Measurements from ENCODE around the gene AZU1.

- TF ChIP-seq ZNF175 (tag by site-specific recombination; IDR thresholded peaks at IDR 0.05): no peak
- TF ChIP-seq ZIC2 (tag by site-specific recombination; IDR thresholded peaks at IDR 0.05): no peak
- TF ChIP-seq ZBTB49 (tag by site-specific recombination; IDR thresholded peaks at IDR 0.05; ENCODE audit: low read depth): no peak
- TF ChIP-seq ZNF747 (tag by site-specific recombination; IDR thresholded peaks at IDR 0.05): no peak
Observed at GRCh38 chr19:812747-813218, 14.9 kb upstream of the AZU1 start.

All from HEK293 (cell line).